NT2/D1 (cell line): ENCODE data around the gene AGA.

Experiments
- DNase-seq: peaks from one replicate; pipeline ENCODE4 v3.0.0-alpha.2; 2011; ENCODE audit warnings: low read depth, low spot score
- H3K27me3 ChIP-seq: 2 replicates; pipeline ENCODE4 v1.6.0; 2011; ENCODE audit warnings: mild to moderate bottlenecking; ENCODE audit not compliant: insufficient read length, insufficient read depth
- H3K36me3 ChIP-seq: 2 replicates; pipeline ENCODE4 v1.6.1; 2011; ENCODE audit warnings: mild to moderate bottlenecking, low read length, mixed read lengths; ENCODE audit not compliant: insufficient read depth, insufficient read length
- H3K4me1 ChIP-seq: 2 replicates; pipeline ENCODE4 v1.5.1; 2011; ENCODE audit not compliant: insufficient read depth, insufficient read length
- H3K4me3 ChIP-seq: 2 replicates; pipeline ENCODE4 v1.5.1; 2011; ENCODE audit warnings: low read depth; ENCODE audit not compliant: insufficient read length
- H3K9ac ChIP-seq: 2 replicates; pipeline ENCODE4 v1.6.0; 2011; ENCODE audit warnings: low read depth; ENCODE audit not compliant: insufficient read length
- H3K9me3 ChIP-seq: 2 replicates; pipeline ENCODE4 v1.5.1; 2011; ENCODE audit warnings: mild to moderate bottlenecking, low read length; ENCODE audit not compliant: insufficient read depth
- SUZ12 ChIP-seq: IDR thresholded peaks from 2 replicates; pipeline ENCODE4 v1.6.1; 2011; ENCODE audit not compliant: insufficient read length, insufficient read depth; ENCODE audit errors: extremely low read depth
- YY1 ChIP-seq: IDR thresholded peaks from 2 replicates; pipeline ENCODE4 v1.6.1; 2011; ENCODE audit not compliant: insufficient read length, insufficient read depth
- ZNF274 ChIP-seq: IDR thresholded peaks from 2 replicates; pipeline ENCODE4 v1.6.1; 2011; ENCODE audit warnings: mild to moderate bottlenecking, low read depth, low read length

AGA gene

GRCh38 chr4:177419434-177419833, 22.8 kb downstream of the AGA start:
- DNase-seq: no peak
- Histone ChIP-seq H3K9me3 (no peaks in the 10 kb centered on the region), H3K4me3 (no peak overlapping the region), H3K27me3 (no peaks in the 10 kb centered on the region), H3K36me3 (no peaks in the 10 kb centered on the region), H3K4me1 (no peaks in the 10 kb centered on the region), H3K9ac (no peak overlapping the region)
- TF ChIP-seq SUZ12 (no peak), ZNF274 (no peak), YY1 (no peak)

GRCh38 chr4:177413656-177414055, 28.6 kb downstream of the AGA start:
- no peak for TF ChIP-seq ZNF274
- TF ChIP-seq YY1: no peak
- no peak for TF ChIP-seq SUZ12
- H3K36me3 ChIP-seq: no peaks in the 10 kb centered on the region

GRCh38 chr4:177413076-177413475, 29.2 kb downstream of the AGA start:
- H3K4me3 ChIP-seq: no peak overlapping the region
- TF ChIP-seq ZNF274 (no peak), SUZ12 (no peak), YY1 (no peak)

More at GRCh38 chr4:177413656-177414055, 28.6 kb downstream of the AGA start:
- Histone ChIP-seq H3K9ac (no peak overlapping the region), H3K27me3 (no peaks in the 10 kb centered on the region), H3K4me3 (no peak overlapping the region), H3K4me1 (no peaks in the 10 kb centered on the region), H3K9me3 (no peaks in the 10 kb centered on the region)
- no peak for DNase-seq

GRCh38 chr4:177411996-177412395, 30.2 kb downstream of the AGA start:
- no peaks in the 10 kb centered on the region for H3K36me3 ChIP-seq
- no peak overlapping the region for H3K9ac ChIP-seq
- H3K9me3 ChIP-seq: no peaks in the 10 kb centered on the region
- DNase-seq: no peak
- H3K27me3 ChIP-seq: no peaks in the 10 kb centered on the region
- H3K4me3 ChIP-seq: no peak overlapping the region
- no peaks in the 10 kb centered on the region for H3K4me1 ChIP-seq
- TF ChIP-seq SUZ12 (no peak), ZNF274 (no peak), YY1 (no peak)

More at GRCh38 chr4:177413076-177413475, 29.2 kb downstream of the AGA start:
- Histone ChIP-seq H3K27me3 (no peaks in the 10 kb centered on the region), H3K9me3 (no peaks in the 10 kb centered on the region), H3K36me3 (no peaks in the 10 kb centered on the region), H3K4me1 (no peaks in the 10 kb centered on the region), H3K9ac (no peak overlapping the region)
- no peak for DNase-seq

GRCh38 chr4:177410566-177410965, 31.7 kb downstream of the AGA start:
- H3K27me3 ChIP-seq: no peaks in the 10 kb centered on the region
- DNase-seq: no peak
- H3K4me3 ChIP-seq: no peak overlapping the region
- H3K36me3 ChIP-seq: no peaks in the 10 kb centered on the region
- no peaks in the 10 kb centered on the region for H3K9me3 ChIP-seq
- no peaks in the 10 kb centered on the region for H3K4me1 ChIP-seq
- no peak overlapping the region for H3K9ac ChIP-seq
- TF ChIP-seq ZNF274 (no peak), YY1 (no peak), SUZ12 (no peak)

- Histone ChIP-seq H3K4me3 (no peak overlapping the region), H3K36me3 (no peaks in the 10 kb centered on the region), H3K9me3 (no peaks in the 10 kb centered on the region), H3K27me3 (no peaks in the 10 kb centered on the region), H3K4me1 (no peaks in the 10 kb centered on the region), H3K9ac (no peak overlapping the region)
- DNase-seq: no peak
- no peak for TF ChIP-seq ZNF274
- TF ChIP-seq SUZ12: no peak
- no peak for TF ChIP-seq YY1
These were observed 34.2 kb downstream of the AGA start for GRCh38 chr4:177408023-177408422.

- Histone ChIP-seq H3K4me1 (no peaks in the 10 kb centered on the region), H3K36me3 (no peaks in the 10 kb centered on the region), H3K4me3 (no peak overlapping the region), H3K27me3 (no peaks in the 10 kb centered on the region), H3K9me3 (no peaks in the 10 kb centered on the region), H3K9ac (no peak overlapping the region)
- no peak for DNase-seq
- no peak for TF ChIP-seq SUZ12
- TF ChIP-seq ZNF274: no peak
- no peak for TF ChIP-seq YY1
These were observed 36.7 kb downstream of the AGA start for GRCh38 chr4:177405508-177405907.

GRCh38 chr4:177404986-177405385, 37.3 kb downstream of the AGA start:
- Histone ChIP-seq H3K36me3 (no peaks in the 10 kb centered on the region), H3K27me3 (no peaks in the 10 kb centered on the region), H3K4me1 (no peaks in the 10 kb centered on the region), H3K4me3 (no peak overlapping the region), H3K9ac (no peak overlapping the region), H3K9me3 (no peaks in the 10 kb centered on the region)
- no peak for DNase-seq
- TF ChIP-seq SUZ12 (no peak), YY1 (no peak)
